Fibroblast of lung (primary cell): ENCODE results near the gene KRTAP4-2. TPM values are rescaled to one million over a fixed set of nuclear protein-coding genes. Genes with fewer than 3 reads are reported as not detected.
"Not testable (repeated sequence)": the region's sequence is repeated elsewhere in the genome, so short reads cannot be mapped to it uniquely, and the experiment has no call there.

ENCODE experiments used
- DNase-seq, 2 donors: peaks; one replicate each; pipeline versions ENCODE4 v3.0.0 to v3.0.0-alpha.2; 2010; ENCODE audit warnings: low read depth in 2 of 2
- H2AFZ ChIP-seq: 2 replicates; pipeline ENCODE4 v1.5.1; 2012; ENCODE audit warnings: low read length, control low read depth, inconsistent platforms
- H3K27ac ChIP-seq: 2 replicates; pipeline ENCODE4 v1.5.1; 2011; ENCODE audit warnings: low read length, control low read depth; ENCODE audit not compliant: insufficient read depth
- H3K27me3 ChIP-seq: 2 replicates; pipeline ENCODE4 v1.5.1; 2011; ENCODE audit warnings: mild to moderate bottlenecking, low read length; ENCODE audit not compliant: control insufficient read depth, insufficient read depth
- H3K36me3 ChIP-seq: 2 replicates; pipeline ENCODE4 v1.5.1; 2011; ENCODE audit warnings: low read length; ENCODE audit not compliant: control insufficient read depth, insufficient read depth
- H3K4me1 ChIP-seq: 2 replicates; pipeline ENCODE4 v1.5.1; 2011; ENCODE audit warnings: low read length; ENCODE audit not compliant: control insufficient read depth, insufficient read depth; ENCODE audit errors: extremely low read depth
- H3K4me2 ChIP-seq: 2 replicates; pipeline ENCODE4 v1.5.1; 2011; ENCODE audit warnings: low read length, control low read depth; ENCODE audit not compliant: insufficient read depth; ENCODE audit errors: extremely low read depth
- H3K4me3 ChIP-seq, 4 experiments: fragments of 200-600 bp in 1 of 4; sonication (generic) in 1 of 4; replicated peaks in 1 of 4; 2 replicates each; pipeline ENCODE4 v1.5.1; 2011 to 2016; ENCODE audit warnings: low read length in 4 of 4, low read depth in 3 of 4, mild to moderate bottlenecking in 3 of 4, control low read depth in 2 of 4, inconsistent platforms in 1 of 4, mixed read lengths in 1 of 4; ENCODE audit not compliant: insufficient read depth in 1 of 4; ENCODE audit errors: control extremely low read depth in 1 of 4
- H3K79me2 ChIP-seq: 2 replicates; pipeline ENCODE4 v1.5.1; 2012; ENCODE audit warnings: mild to moderate bottlenecking, low read length, inconsistent platforms; ENCODE audit not compliant: control insufficient read depth, insufficient read depth
- H3K9ac ChIP-seq: 2 replicates; pipeline ENCODE4 v1.5.1; 2011; ENCODE audit warnings: mild to moderate bottlenecking, low read length, control low read depth; ENCODE audit not compliant: insufficient read depth
- H3K9me3 ChIP-seq: 2 replicates; pipeline ENCODE4 v1.5.1; 2012; ENCODE audit warnings: low read depth, low read length; ENCODE audit not compliant: control insufficient read depth, insufficient read depth
- H4K20me1 ChIP-seq: 2 replicates; pipeline ENCODE4 v1.5.1; 2011; ENCODE audit warnings: low read length; ENCODE audit not compliant: control insufficient read depth, insufficient read depth; ENCODE audit errors: extremely low read depth
- EZH2 ChIP-seq: IDR thresholded peaks from 2 replicates; pipeline ENCODE4 v1.5.1; 2012; ENCODE audit warnings: low read length, control low read depth, mild to moderate bottlenecking; ENCODE audit errors: missing control alignments
- polyA plus RNA-seq, 2 donors: library from polyadenylated mRNA; depleted of rRNA in 1 of 2; stranded (reverse) in 1 of 2; unstranded in 1 of 2; fragments of >200 nt; gene quantifications; 2 replicates each; pipeline ENCODE4 v1.2.1, GENCODE V29; 2011 to 2012; ENCODE audit warnings: missing spikeins in 1 of 2
- total RNA-seq: library from RNA; depleted of rRNA; stranded (reverse); fragments of >200 nt; gene quantifications from 2 replicates; pipeline ENCODE4 v1.2.1, GENCODE V29; 2014
- TF ChIP-seq, protein P1 (sequence below), 2 donors: IDR thresholded peaks in 1 of 2; conservative IDR thresholded peaks in 1 of 2; 1 replicate in 1 of 2; 2 replicates in 1 of 2; pipeline ENCODE4 v1.5.1; 2011 to 2012; ENCODE audit warnings: low read length in 2 of 2, control low read depth in 1 of 2, inconsistent platforms in 1 of 2, low read depth in 1 of 2, mild to moderate bottlenecking in 1 of 2

KRTAP4-2 gene
- total and polyA plus RNA-seq, 2 donors (not counting 1 experiment from before 2014, with no cell fraction given) = not detected

DNA sequence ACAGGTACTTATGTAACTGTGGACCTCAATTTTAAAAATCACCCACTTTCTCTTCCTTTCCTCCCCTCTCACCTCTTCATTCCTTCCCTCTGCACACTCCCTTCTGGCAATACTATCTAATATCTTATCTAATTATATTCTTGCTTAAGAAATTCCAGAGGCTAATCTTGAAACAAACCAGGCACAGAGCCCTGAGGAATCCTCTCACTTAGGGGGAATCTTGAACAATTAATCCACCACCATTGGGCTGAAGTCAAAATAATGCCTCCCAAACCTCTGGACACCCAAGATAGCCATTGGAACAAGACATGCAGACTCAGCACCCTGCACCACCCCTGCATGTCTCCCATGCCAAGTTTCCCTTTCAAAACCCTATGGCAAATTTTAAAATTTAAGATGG is 36.7 kb downstream of the KRTAP4-2 start:
- Histone ChIP-seq H3K4me1 (no peaks in the 10 kb centered on the region), H2AFZ (no peak overlapping the region), H3K9ac (no peak overlapping the region), H3K27ac (no peak overlapping the region), H3K4me2 (no peak overlapping the region), H3K36me3 (no peaks in the 10 kb centered on the region), H3K4me3 (no peak overlapping the region), H3K79me2 (no peaks in the 10 kb centered on the region), H3K9me3 (no peaks in the 10 kb centered on the region), H4K20me1 (no peaks in the 10 kb centered on the region), H3K27me3 (no peaks in the 10 kb centered on the region)
- no peak for DNase-seq
- TF ChIP-seq, protein P1, sequence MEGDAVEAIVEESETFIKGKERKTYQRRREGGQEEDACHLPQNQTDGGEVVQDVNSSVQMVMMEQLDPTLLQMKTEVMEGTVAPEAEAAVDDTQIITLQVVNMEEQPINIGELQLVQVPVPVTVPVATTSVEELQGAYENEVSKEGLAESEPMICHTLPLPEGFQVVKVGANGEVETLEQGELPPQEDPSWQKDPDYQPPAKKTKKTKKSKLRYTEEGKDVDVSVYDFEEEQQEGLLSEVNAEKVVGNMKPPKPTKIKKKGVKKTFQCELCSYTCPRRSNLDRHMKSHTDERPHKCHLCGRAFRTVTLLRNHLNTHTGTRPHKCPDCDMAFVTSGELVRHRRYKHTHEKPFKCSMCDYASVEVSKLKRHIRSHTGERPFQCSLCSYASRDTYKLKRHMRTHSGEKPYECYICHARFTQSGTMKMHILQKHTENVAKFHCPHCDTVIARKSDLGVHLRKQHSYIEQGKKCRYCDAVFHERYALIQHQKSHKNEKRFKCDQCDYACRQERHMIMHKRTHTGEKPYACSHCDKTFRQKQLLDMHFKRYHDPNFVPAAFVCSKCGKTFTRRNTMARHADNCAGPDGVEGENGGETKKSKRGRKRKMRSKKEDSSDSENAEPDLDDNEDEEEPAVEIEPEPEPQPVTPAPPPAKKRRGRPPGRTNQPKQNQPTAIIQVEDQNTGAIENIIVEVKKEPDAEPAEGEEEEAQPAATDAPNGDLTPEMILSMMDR (conservative IDR thresholded peaks at IDR 0.05 in 1 of 2, IDR thresholded peaks at IDR 0.05 in 1 of 2; ENCODE audit: low read depth in 1 of 2, low read length in 2 of 2) = no peak
- no peak for TF ChIP-seq EZH2

DNA sequence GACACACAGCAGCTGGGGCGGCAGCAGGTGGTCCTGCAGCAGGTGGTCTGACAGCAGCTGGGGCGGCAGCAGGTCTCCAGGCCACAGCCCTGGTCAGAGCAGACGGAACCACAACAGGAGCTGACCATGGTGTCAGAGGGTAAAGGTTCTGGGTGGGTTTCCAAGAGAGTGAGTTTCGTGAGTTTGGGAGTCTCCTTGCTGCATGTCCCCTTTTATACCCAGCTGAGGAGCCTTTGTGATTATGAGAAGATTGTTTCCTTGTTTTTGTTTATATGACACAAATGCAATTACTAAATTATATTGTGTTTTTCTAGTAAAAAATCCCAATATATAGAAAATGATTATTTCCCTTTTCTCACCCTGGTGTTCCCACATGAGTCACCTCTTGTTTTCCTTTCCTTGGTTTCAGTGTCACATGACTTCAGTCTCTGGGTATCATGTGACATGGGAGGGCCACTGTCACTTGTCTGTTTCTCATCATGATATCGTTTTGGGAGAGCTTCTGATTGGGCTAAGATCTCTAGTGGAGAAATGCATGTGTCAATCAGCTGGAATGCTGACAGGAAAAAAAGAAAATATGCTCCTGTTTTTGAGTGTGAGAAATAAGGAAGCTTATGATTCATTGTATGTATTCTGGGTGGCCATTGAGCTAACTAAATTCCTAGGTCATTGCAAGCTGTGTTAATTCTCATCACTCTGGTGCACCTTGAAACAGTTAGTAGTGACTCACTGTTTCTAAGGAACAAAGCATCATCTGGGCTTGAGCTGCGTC is 37.5 kb downstream of the KRTAP4-2 start, which contains the start of gene KRTAP4-6:
KRTAP4-6 (minus strand) TSS at position 185 of the 772 bp plus-strand sequence; CDS start at position 128, 57 bp downstream.
- H3K27ac ChIP-seq = no peak within 1 kb of the TSS
- H2AFZ ChIP-seq = no peak within 1 kb of the TSS
- H3K9ac ChIP-seq = no peak within 1 kb of the TSS
- H3K79me2 ChIP-seq = no peaks in the 10 kb centered on the region
- no peak within 1 kb of the TSS for H3K4me3 ChIP-seq
- H3K27me3 ChIP-seq = no peaks in the 10 kb centered on the region
- H3K4me2 ChIP-seq = no peak within 1 kb of the TSS
- no peaks in the 10 kb centered on the region for H3K4me1 ChIP-seq
- no peaks in the 10 kb centered on the region for H3K36me3 ChIP-seq
- H3K9me3 ChIP-seq = no peaks in the 10 kb centered on the region
- DNase-seq = peak in 1 of 2 donors; percentile 85
- no peak for TF ChIP-seq EZH2
- TF ChIP-seq, protein P1 (conservative IDR thresholded peaks at IDR 0.05 in 1 of 2, IDR thresholded peaks at IDR 0.05 in 1 of 2; ENCODE audit: low read depth in 1 of 2, low read length in 2 of 2) = no peak
- H4K20me1 ChIP-seq = no peaks in the 10 kb centered on the region

DNA sequence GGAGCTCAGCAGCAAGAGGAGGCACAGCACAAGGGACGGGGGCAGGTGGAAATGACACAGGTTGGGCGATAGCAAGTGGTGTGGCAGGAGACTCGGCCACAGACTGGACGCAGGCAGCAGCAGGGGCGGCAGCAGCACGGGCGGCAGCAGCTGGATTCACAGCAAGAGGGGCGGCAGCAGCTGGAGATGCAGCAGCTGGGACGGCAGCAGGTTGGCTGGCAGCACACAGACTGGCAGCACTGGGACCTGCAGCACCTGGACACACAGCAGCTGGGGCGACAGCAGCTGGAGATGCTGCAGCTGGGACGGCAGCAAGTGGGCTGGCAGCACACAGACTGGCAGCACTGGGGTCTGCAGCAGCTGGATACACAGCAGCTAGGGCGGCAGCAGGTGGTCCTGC is 38.2 kb downstream of the KRTAP4-2 start:
- not testable (repeated sequence) for H3K27ac ChIP-seq, H3K9me3 ChIP-seq

More for the DNA sequence above, 38.2 kb downstream of the KRTAP4-2 start:
- DNase-seq, H3K36me3 ChIP-seq, H3K79me2 ChIP-seq, H3K4me2 ChIP-seq, H3K27me3 ChIP-seq, H3K4me1 ChIP-seq, H3K9ac ChIP-seq, H3K4me3 ChIP-seq, H4K20me1 ChIP-seq, H2AFZ ChIP-seq: not testable (repeated sequence)
